Mammary epithelial cell (primary cell): ENCODE data around the gene STT3B.

Experiments
- EZH2 ChIP-seq: IDR thresholded peaks from 2 replicates; pipeline ENCODE4 v1.6.1; 2012; ENCODE audit warnings: low read length, inconsistent platforms, borderline replicate concordance
- TF ChIP-seq, protein P1 (sequence below), 2 donors: IDR thresholded peaks in 1 of 2; conservative IDR thresholded peaks in 1 of 2; 2 replicates each; pipeline ENCODE4 v1.5.1; 2011 to 2012; ENCODE audit warnings: inconsistent platforms in 2 of 2, low read length in 2 of 2, mild to moderate bottlenecking in 2 of 2, control low read depth in 1 of 2, low read depth in 1 of 2; ENCODE audit not compliant: insufficient read depth in 1 of 2; ENCODE audit errors: extremely low read depth in 1 of 2

DNA sequence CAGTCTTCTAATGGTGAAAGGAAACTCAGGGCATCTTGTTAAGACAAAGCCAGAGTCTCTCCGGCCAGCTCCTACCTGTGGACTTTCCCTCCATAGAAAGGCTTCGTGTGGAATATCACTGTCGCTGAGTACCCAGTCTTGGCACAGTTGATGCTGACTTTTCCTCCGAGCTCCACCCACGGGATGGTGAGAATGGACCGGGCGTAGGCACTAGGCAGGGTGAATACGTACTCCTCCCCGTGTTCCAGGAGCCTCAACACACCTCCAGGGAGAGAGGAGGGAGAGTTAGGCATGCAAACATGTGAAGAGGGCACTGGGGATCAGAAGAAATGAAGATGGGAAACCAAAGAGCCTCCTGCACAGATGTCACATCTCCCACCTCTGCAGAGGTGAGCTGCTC lies 138.0 kb downstream of the STT3B start:
- TF ChIP-seq, protein P1, sequence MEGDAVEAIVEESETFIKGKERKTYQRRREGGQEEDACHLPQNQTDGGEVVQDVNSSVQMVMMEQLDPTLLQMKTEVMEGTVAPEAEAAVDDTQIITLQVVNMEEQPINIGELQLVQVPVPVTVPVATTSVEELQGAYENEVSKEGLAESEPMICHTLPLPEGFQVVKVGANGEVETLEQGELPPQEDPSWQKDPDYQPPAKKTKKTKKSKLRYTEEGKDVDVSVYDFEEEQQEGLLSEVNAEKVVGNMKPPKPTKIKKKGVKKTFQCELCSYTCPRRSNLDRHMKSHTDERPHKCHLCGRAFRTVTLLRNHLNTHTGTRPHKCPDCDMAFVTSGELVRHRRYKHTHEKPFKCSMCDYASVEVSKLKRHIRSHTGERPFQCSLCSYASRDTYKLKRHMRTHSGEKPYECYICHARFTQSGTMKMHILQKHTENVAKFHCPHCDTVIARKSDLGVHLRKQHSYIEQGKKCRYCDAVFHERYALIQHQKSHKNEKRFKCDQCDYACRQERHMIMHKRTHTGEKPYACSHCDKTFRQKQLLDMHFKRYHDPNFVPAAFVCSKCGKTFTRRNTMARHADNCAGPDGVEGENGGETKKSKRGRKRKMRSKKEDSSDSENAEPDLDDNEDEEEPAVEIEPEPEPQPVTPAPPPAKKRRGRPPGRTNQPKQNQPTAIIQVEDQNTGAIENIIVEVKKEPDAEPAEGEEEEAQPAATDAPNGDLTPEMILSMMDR (conservative IDR thresholded peaks at IDR 0.05 in 1 of 2, IDR thresholded peaks at IDR 0.05 in 1 of 2; ENCODE audit: extremely low read depth in 1 of 2, insufficient read depth in 1 of 2, low read depth in 1 of 2, low read length in 2 of 2) = no peak
- TF ChIP-seq EZH2 = no peak
